Measurements from ENCODE around the gene C5orf15. TPM values are rescaled to one million over a fixed set of nuclear protein-coding genes. Genes with fewer than 3 reads are reported as not detected.
"Not testable (repeated sequence)": the region's sequence is repeated elsewhere in the genome, so short reads cannot be mapped to it uniquely, and the experiment has no call there.

The C5orf15 gene
- total RNA-seq, 3 donors from 2014 or later, result 24.5 to 38.3 (median 26.8) TPM

DNA sequence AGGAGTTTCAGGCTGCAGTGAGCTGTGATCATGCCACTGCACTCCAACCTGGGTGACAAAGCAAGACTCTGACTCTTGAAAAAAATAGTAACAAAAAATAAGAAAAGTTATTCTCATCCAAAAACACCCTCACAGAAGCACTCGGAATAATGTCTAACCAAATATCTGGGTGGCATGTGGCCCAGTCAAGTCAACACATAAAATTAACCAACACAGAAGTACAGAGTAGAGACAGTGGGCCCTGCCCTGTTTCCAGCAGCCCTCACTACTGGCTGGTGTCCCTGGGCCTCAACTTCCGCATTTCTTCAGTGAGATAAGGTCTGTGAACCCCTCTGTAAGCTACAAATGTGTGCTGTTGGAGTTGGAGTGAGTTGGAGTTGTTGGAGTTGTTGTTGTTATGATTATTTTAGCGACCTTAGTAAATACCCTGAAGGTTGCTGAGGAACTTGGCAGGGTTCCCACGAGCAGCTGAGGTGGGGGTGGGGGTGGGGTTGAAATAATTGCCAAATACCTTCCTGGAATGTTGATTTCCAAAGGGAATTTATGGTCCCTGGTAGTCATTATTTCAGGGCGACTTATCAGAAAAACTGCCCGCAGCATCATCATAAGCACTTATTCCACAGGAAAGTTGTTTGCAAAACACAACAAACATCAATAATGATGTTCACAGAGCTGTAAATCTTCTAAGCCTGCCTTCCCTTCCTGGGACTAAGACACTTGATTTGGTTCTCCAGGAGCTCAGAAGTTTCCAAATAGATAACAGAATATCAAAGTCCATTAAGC lies 30.2 kb downstream of the C5orf15 start:
- no peaks in the 10 kb centered on the region for H3K36me3 ChIP-seq (ENCODE audit: low read depth)
- H3K4me1 ChIP-seq (ENCODE audit: low read depth), result no peaks in the 10 kb centered on the region
- intact Hi-C loops (cut with DNase I, micrococcal nuclease), result no loop called here
- DNase-seq (no peak), ATAC-seq (peak; percentile 14)
- no peaks in the 10 kb centered on the region for H3K9me3 ChIP-seq
- TF ChIP-seq, protein P1, sequence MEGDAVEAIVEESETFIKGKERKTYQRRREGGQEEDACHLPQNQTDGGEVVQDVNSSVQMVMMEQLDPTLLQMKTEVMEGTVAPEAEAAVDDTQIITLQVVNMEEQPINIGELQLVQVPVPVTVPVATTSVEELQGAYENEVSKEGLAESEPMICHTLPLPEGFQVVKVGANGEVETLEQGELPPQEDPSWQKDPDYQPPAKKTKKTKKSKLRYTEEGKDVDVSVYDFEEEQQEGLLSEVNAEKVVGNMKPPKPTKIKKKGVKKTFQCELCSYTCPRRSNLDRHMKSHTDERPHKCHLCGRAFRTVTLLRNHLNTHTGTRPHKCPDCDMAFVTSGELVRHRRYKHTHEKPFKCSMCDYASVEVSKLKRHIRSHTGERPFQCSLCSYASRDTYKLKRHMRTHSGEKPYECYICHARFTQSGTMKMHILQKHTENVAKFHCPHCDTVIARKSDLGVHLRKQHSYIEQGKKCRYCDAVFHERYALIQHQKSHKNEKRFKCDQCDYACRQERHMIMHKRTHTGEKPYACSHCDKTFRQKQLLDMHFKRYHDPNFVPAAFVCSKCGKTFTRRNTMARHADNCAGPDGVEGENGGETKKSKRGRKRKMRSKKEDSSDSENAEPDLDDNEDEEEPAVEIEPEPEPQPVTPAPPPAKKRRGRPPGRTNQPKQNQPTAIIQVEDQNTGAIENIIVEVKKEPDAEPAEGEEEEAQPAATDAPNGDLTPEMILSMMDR (IDR thresholded peaks at IDR 0.05), result no peak
- no peak overlapping the region for H3K4me3 ChIP-seq

DNA sequence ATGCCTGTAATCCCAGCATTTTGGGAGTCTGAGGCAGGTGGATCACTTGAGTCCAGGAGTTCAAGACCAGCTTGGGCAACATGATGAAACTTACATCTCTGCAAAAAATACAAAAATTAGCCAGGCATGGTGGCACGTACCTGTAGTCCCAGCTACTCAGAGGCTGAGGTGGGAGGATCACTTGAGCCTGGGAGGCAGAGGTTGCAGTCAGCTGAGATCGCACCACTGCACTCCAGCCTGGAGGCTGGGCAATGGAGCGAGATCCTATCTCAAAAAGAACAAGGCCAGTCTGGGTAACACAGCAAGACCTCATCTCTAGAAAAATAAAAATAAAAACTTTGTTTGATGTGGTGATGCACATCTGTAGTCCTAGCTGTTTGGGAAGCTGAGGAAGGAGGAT lies 30.8 kb downstream of the C5orf15 start:
- intact Hi-C loops (cut with DNase I, micrococcal nuclease); H3K9me3 ChIP-seq; DNase-seq; H3K4me1 ChIP-seq (ENCODE audit: low read depth); ATAC-seq; H3K36me3 ChIP-seq (ENCODE audit: low read depth); H3K4me3 ChIP-seq: not testable (repeated sequence)

DNA sequence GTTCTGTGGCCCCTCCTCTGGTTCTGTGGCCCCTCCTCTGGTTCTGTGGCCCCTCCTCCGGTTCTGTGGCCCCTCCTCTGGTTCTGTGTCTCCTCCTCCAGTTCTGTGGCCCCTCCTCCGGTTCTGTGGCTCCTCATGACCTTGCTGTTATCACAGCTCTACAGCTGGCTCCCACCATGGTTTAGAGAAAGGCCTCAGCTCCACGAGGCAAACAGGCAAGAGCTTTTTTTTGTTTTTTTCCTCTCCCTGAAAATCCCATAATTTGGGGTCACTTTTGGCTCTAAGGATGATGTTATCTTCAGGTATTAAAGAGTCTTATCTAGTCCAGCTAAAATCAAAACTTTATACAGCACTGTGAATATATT lies 31.8 kb downstream of the C5orf15 start:
- no peak for ATAC-seq
- intact Hi-C loops (cut with DNase I, micrococcal nuclease), result no loop called here
- TF ChIP-seq, protein P1 (IDR thresholded peaks at IDR 0.05), result no peak

DNA sequence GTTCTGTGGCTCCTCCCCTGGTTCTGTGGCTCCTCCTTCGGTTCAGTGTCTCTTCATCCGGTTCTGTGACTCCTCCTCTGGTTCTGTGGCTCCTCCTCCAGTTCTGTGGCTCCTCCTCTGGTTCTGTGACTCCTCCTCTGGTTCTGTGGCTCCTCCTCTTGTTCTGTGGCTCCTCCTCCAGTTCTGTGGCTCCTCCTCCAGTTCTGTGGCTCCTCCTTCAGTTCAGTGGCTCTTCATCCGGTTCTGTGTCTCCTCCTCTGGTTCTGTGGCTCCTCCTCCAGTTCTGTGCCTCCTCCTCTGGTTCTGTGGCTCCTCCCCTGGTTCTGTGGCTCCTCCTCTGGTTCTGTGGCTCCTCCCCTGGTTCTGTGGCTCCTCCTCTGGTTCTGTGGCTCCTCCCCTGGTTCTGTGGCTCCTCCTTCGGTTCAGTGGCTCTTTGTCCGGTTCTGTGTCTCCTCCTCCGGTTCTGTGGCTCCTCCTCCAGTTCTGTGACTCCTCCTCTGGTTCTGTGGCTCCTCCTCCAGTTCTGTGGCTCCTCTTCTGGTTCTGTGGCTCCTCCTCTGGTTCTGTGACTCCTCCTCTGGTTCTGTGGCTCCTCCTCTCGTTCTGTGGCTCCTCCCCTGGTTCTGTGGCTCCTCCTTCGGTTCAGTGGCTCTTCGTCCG lies 32.3 kb downstream of the C5orf15 start:
- intact Hi-C loops (cut with DNase I, micrococcal nuclease); H3K36me3 ChIP-seq (ENCODE audit: low read depth); H3K4me3 ChIP-seq; H3K9me3 ChIP-seq; ATAC-seq; H3K4me1 ChIP-seq (ENCODE audit: low read depth); DNase-seq: not testable (repeated sequence)

More for the DNA sequence above, 31.8 kb downstream of the C5orf15 start:
- Histone ChIP-seq H3K4me3 (no peak overlapping the region), H3K36me3 (ENCODE audit: low read depth) (no peaks in the 10 kb centered on the region), H3K9me3 (no peaks in the 10 kb centered on the region), H3K4me1 (ENCODE audit: low read depth) (no peaks in the 10 kb centered on the region)
- DNase-seq, result no peak

GRCh38 chr5:133935667-133935940 lies 32.8 kb downstream of the C5orf15 start:
- no peaks in the 10 kb centered on the region for H3K9me3 ChIP-seq
- ATAC-seq (no peak), DNase-seq (no peak)
- intact Hi-C loops (cut with DNase I, micrococcal nuclease), result no loop called here
- H3K36me3 ChIP-seq (ENCODE audit: low read depth), result no peaks in the 10 kb centered on the region
- H3K4me1 ChIP-seq (ENCODE audit: low read depth), result no peaks in the 10 kb centered on the region
- TF ChIP-seq, protein P1 (IDR thresholded peaks at IDR 0.05), result no peak
- H3K4me3 ChIP-seq, result no peak overlapping the region

DNA sequence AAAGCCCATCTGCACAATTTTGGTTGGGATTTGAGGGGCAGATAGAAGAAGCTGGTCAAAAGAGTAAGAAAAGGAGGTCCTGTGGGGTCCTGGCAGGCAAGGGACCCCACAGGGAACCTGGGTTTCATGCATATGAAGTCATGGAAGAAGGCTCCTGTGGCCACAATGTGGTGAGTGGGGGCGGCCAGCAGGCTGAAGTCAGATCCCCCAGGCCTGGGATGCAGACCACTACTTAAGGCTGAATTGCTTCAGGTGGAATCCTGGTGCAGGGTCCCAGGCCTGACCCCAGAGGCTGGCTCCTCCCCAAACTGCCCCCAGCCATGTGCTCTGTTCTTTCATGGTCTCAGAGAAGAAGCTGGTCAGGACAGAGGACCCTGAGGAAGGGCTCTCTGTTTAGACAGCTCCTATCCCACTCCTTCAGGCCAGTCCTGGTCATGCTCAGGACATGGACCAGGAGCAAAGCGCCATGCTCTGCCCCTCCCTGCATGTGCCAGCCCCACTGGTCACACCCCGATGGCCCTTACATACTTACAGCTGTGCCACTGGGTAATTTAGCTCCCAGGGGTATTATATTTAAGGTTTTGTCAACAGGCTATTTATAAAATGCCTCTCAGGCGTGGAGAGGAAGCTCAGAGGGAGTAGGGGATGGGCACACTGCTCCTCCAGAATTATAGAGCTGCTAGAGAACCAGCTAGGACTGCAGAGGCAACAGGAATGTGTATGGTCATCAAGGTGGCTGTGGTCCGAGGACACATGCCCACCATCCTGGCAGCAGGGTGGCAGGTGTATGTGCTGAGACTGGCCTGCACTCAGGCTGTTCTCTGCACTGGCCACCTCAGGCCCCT lies 33.4 kb downstream of the C5orf15 start:
- H3K9me3 ChIP-seq, result no peaks in the 10 kb centered on the region
- intact Hi-C loops (cut with DNase I, micrococcal nuclease), result no loop called here
- no peaks in the 10 kb centered on the region for H3K36me3 ChIP-seq (ENCODE audit: low read depth)
- DNase-seq (no peak), ATAC-seq (peak; percentile 59)
- TF ChIP-seq, protein P1 (IDR thresholded peaks at IDR 0.05), result no peak
- no peak overlapping the region for H3K4me3 ChIP-seq
- no peaks in the 10 kb centered on the region for H3K4me1 ChIP-seq (ENCODE audit: low read depth)
